WI38 (cell line): ENCODE results near the gene SPOCD1.

ENCODE experiments used
- H3K4me3 ChIP-seq: 2 replicates; pipeline ENCODE4 v1.5.1; 2011; ENCODE audit warnings: low read depth, mild to moderate bottlenecking, control low read depth, low read length
- CTCF ChIP-seq: IDR thresholded peaks from 2 replicates; pipeline ENCODE4 v1.5.1; 2012; ENCODE audit warnings: low read depth, mild to moderate bottlenecking, control low read depth, low read length

The SPOCD1 gene

GRCh38 chr1:31804098-31804497, 11.7 kb downstream of the SPOCD1 start:
- TF ChIP-seq CTCF, result no peak
- H3K4me3 ChIP-seq, result no peak overlapping the region

GRCh38 chr1:31803610-31804009, 12.2 kb downstream of the SPOCD1 start:
- no peak overlapping the region for H3K4me3 ChIP-seq
- TF ChIP-seq CTCF, result no peak

GRCh38 chr1:31802190-31803150, 13.4 kb downstream of the SPOCD1 start:
- no peak for TF ChIP-seq CTCF
- no peak overlapping the region for H3K4me3 ChIP-seq

GRCh38 chr1:31801458-31801857, 14.4 kb downstream of the SPOCD1 start:
- no peak overlapping the region for H3K4me3 ChIP-seq
- TF ChIP-seq CTCF, result no peak

GRCh38 chr1:31800674-31800967, 15.2 kb downstream of the SPOCD1 start:
- no peak overlapping the region for H3K4me3 ChIP-seq
- no peak for TF ChIP-seq CTCF

- no peak for TF ChIP-seq CTCF
Measured at GRCh38 chr1:31799895-31800673, 15.7 kb downstream of the SPOCD1 start.

More at GRCh38 chr1:31799895-31800673, 15.7 kb downstream of the SPOCD1 start:
- no peak overlapping the region for H3K4me3 ChIP-seq
